OCI-LY3 (cell line): ENCODE data around the gene SUSD1.
"Not testable (repeated sequence)": the region's sequence is repeated elsewhere in the genome, so short reads cannot be mapped to it uniquely, and the experiment has no call there.

Experiments used
- H2AFZ ChIP-seq: fragments of 200-600, 300-600 bp; shearing (Covaris generic); 2 replicates; pipeline ENCODE4 v1.6.0; 2014; ENCODE audit warnings: antibody characterized with exemption, low read depth, low read length
- H3K27ac ChIP-seq: fragments of 200-600, 300-600 bp; sonication (generic); 2 replicates; pipeline ENCODE4 v1.5.1; 2014; ENCODE audit warnings: mild to moderate bottlenecking, low read length, moderate library complexity, mixed read lengths
- H3K27me3 ChIP-seq: fragments of 200-600, 300-600 bp; sonication (generic); 2 replicates; pipeline ENCODE4 v1.6.1; 2014; ENCODE audit warnings: low read depth, low read length, mixed read lengths
- H3K36me3 ChIP-seq: fragments of 200-600, 300-600 bp; sonication (generic); replicated peaks from 2 replicates; pipeline ENCODE3; 2014; ENCODE audit warnings: low read depth, low read length, mixed read lengths
- H3K4me1 ChIP-seq: fragments of 300-600, 200-600 bp; sonication (generic); 2 replicates; pipeline ENCODE4 v1.6.1; 2014; ENCODE audit warnings: low read length, mixed read lengths
- H3K4me2 ChIP-seq: fragments of 200-600, 300-600 bp; sonication (generic); 2 replicates; pipeline ENCODE4 v1.6.1; 2014; ENCODE audit warnings: low read length, mixed read lengths
- H3K4me3 ChIP-seq: fragments of 300-600, 200-600 bp; sonication (generic); 2 replicates; pipeline ENCODE4 v1.5.1; 2014; ENCODE audit warnings: antibody characterized with exemption, mild to moderate bottlenecking, low read length, moderate library complexity
- H3K79me2 ChIP-seq: fragments of 300-600, 200-600 bp; shearing (Covaris generic); 2 replicates; pipeline ENCODE4 v1.6.1; 2014; ENCODE audit warnings: mild to moderate bottlenecking, low read length, mixed read lengths
- H3K9ac ChIP-seq: fragments of 300-600, 200-600 bp; shearing (Covaris generic); 2 replicates; pipeline ENCODE4 v1.6.0; 2014; ENCODE audit warnings: mild to moderate bottlenecking, low read length, moderate library complexity
- H3K9me3 ChIP-seq: fragments of 200-600, 300-600 bp; shearing (Covaris generic); 2 replicates; pipeline ENCODE4 v1.6.1; 2014; ENCODE audit warnings: low read length, mixed read lengths; ENCODE audit not compliant: insufficient read depth
- H4K20me1 ChIP-seq: fragments of 200-600, 300-600 bp; sonication (generic); 2 replicates; pipeline ENCODE4 v1.6.1; 2016; ENCODE audit warnings: low read length, mixed read lengths; ENCODE audit not compliant: insufficient read depth
- CTCF ChIP-seq: fragments of 200-600, 300-600 bp; sonication (generic); IDR thresholded peaks from 2 replicates; pipeline ENCODE4 v1.5.1; 2014; ENCODE audit warnings: antibody characterized with exemption, low read length, low read depth
- EZH2phosphoT487 ChIP-seq: fragments of 200-600 bp; shearing (Covaris generic); IDR thresholded peaks from 2 replicates; pipeline ENCODE4 v1.6.1; 2018; ENCODE audit warnings: antibody characterized with exemption, mixed run types, low read depth

SUSD1 gene

GRCh38 chr9:112132356-112132755 lies 42.7 kb downstream of the SUSD1 start:
- Histone ChIP-seq H3K4me1 (no peaks in the 10 kb centered on the region), H3K27me3 (no peaks in the 10 kb centered on the region), H3K36me3 (no peaks in the 10 kb centered on the region), H2AFZ (no peak overlapping the region), H3K9me3 (no peaks in the 10 kb centered on the region), H3K4me2 (no peak overlapping the region), H3K27ac (no peak overlapping the region), H3K4me3 (no peak overlapping the region), H3K9ac (no peak overlapping the region), H3K79me2 (no peaks in the 10 kb centered on the region), H4K20me1 (no peaks in the 10 kb centered on the region)
- TF ChIP-seq CTCF (no peak), EZH2phosphoT487 (no peak)

GRCh38 chr9:112130997-112131396 lies 44.1 kb downstream of the SUSD1 start:
- TF ChIP-seq CTCF: no peak
- no peak for TF ChIP-seq EZH2phosphoT487
- Histone ChIP-seq H3K4me2 (no peak overlapping the region), H4K20me1 (no peaks in the 10 kb centered on the region), H3K9me3 (no peaks in the 10 kb centered on the region), H3K36me3 (no peaks in the 10 kb centered on the region), H2AFZ (no peak overlapping the region), H3K4me3 (no peak overlapping the region), H3K9ac (no peak overlapping the region), H3K4me1 (no peaks in the 10 kb centered on the region), H3K79me2 (no peaks in the 10 kb centered on the region), H3K27me3 (no peaks in the 10 kb centered on the region), H3K27ac (no peak overlapping the region)

- TF ChIP-seq EZH2phosphoT487 (no peak), CTCF (no peak)
- Histone ChIP-seq H3K4me2 (no peak overlapping the region), H4K20me1 (no peaks in the 10 kb centered on the region), H3K4me1 (no peaks in the 10 kb centered on the region), H3K9me3 (no peaks in the 10 kb centered on the region), H3K9ac (no peak overlapping the region), H3K4me3 (no peak overlapping the region), H3K79me2 (no peaks in the 10 kb centered on the region), H2AFZ (no peak overlapping the region), H3K27ac (no peak overlapping the region), H3K36me3 (no peaks in the 10 kb centered on the region), H3K27me3 (no peaks in the 10 kb centered on the region)
These were observed 44.8 kb downstream of the SUSD1 start for GRCh38 chr9:112130347-112130746.

- Histone ChIP-seq H2AFZ (no peak overlapping the region), H3K79me2 (no peaks in the 10 kb centered on the region), H3K4me1 (no peaks in the 10 kb centered on the region), H3K27ac (no peak overlapping the region), H3K4me3 (no peak overlapping the region), H4K20me1 (no peaks in the 10 kb centered on the region), H3K9ac (no peak overlapping the region), H3K4me2 (no peak overlapping the region), H3K9me3 (no peaks in the 10 kb centered on the region), H3K27me3 (no peaks in the 10 kb centered on the region), H3K36me3 (no peaks in the 10 kb centered on the region)
- TF ChIP-seq EZH2phosphoT487: no peak
- TF ChIP-seq CTCF: no peak
These were observed 45.9 kb downstream of the SUSD1 start for GRCh38 chr9:112129246-112129645.

- H4K20me1 ChIP-seq, H3K27ac ChIP-seq, H3K9me3 ChIP-seq, H3K36me3 ChIP-seq, H3K27me3 ChIP-seq, H3K4me2 ChIP-seq, H2AFZ ChIP-seq, H3K9ac ChIP-seq, H3K4me3 ChIP-seq, H3K79me2 ChIP-seq, H3K4me1 ChIP-seq: not testable (repeated sequence)
These were observed 46.7 kb downstream of the SUSD1 start for GRCh38 chr9:112128399-112128798.
